Vagina (tissue), 2 donors: ENCODE results near the gene CCDC81. TPM values are rescaled to one million over a fixed set of nuclear protein-coding genes. Genes with fewer than 3 reads are reported as not detected.

Experiments
- DNase-seq, 2 donors: peaks; one replicate each; pipeline ENCODE4 v3.0.0-alpha.2; 2017; ENCODE audit errors: extremely low spot score in 2 of 2
- H3K27ac ChIP-seq: fragments of 200-600 bp; sonication (generic); one replicate; pipeline ENCODE4 v1.5.1; 2019
- H3K27me3 ChIP-seq: fragments of 200-600 bp; sonication (generic); one replicate; pipeline ENCODE4 v1.5.1; 2019
- H3K36me3 ChIP-seq, 2 donors: fragments of 200-600 bp; sonication (generic); one replicate each; pipeline ENCODE4 v1.5.1; 2017 to 2019
- H3K4me1 ChIP-seq: fragments of 200-600 bp; sonication (generic); one replicate; pipeline ENCODE4 v1.5.1; 2019
- H3K4me3 ChIP-seq, 2 donors: fragments of 200-600 bp; sonication (generic); 1 replicate in 1 of 2; 2 replicates in 1 of 2; pipeline ENCODE4 v1.5.1; 2016 to 2019
- H3K9me3 ChIP-seq: fragments of 200-600 bp; sonication (generic); one replicate; pipeline ENCODE4 v1.5.1; 2019
- CTCF ChIP-seq, 3 experiments: fragments of 450-650 bp in 2 of 3; fragments of 200-600 bp in 1 of 3; sonication (generic) in 1 of 3; IDR thresholded peaks; one replicate each; pipeline ENCODE4 v1.5.1; 2017 to 2019; ENCODE audit warnings: antibody characterized with exemption in 3 of 3, mild to moderate bottlenecking in 2 of 3, moderate library complexity in 2 of 3
- POLR2A ChIP-seq, 2 donors: fragments of 450-650 bp; IDR thresholded peaks; one replicate each; pipeline ENCODE4 v1.6.1; 2017; ENCODE audit warnings: antibody characterized with exemption in 2 of 2, mild to moderate bottlenecking in 2 of 2, moderate library complexity in 2 of 2
- POLR2AphosphoS5 ChIP-seq, 2 donors: sonication (generic); formaldehyde crosslinking; IDR thresholded peaks; one replicate each; pipeline ENCODE4 v1.9.0; 2017; ENCODE audit warnings: antibody characterized with exemption in 2 of 2, mild to moderate bottlenecking in 2 of 2, low read depth in 1 of 2; ENCODE audit not compliant: insufficient read depth in 1 of 2
- intact Hi-C: fragments of 100-400 bp; cut with DNase I; formaldehyde crosslinking; loops from one replicate; pipeline ENCODE4 v1.15.1; 2023
- total RNA-seq: library from RNA; depleted of rRNA; stranded (reverse); fragments of >200 nt; gene quantifications from one replicate; pipeline ENCODE4 v1.2.3, GENCODE V29; 2016

Gene CCDC81
- total RNA-seq, 1 donor from 2014 or later = not detected

- H3K27ac ChIP-seq = no peak overlapping the region
- H3K9me3 ChIP-seq = no peaks in the 10 kb centered on the region
- no peak for DNase-seq
- H3K4me1 ChIP-seq = no peaks in the 10 kb centered on the region
- no peaks in the 10 kb centered on the region for H3K27me3 ChIP-seq
- H3K36me3 ChIP-seq = no peaks in the 10 kb centered on the region
- TF ChIP-seq POLR2A (IDR thresholded peaks at IDR 0.05) (no peak), POLR2AphosphoS5 (IDR thresholded peaks at IDR 0.05; ENCODE audit: insufficient read depth in 1 of 2, low read depth in 1 of 2) (no peak), CTCF (IDR thresholded peaks at IDR 0.05) (no peak)
- intact Hi-C loops = no loop called here
- H3K4me3 ChIP-seq = no peak overlapping the region
Measured at GRCh38 chr11:86365546-86365945, 9.1 kb upstream of the CCDC81 start.

- DNase-seq = no peak
- intact Hi-C loops = no loop called here
- Histone ChIP-seq H3K9me3 (no peaks in the 10 kb centered on the region), H3K27ac (no peak overlapping the region), H3K27me3 (no peaks in the 10 kb centered on the region), H3K36me3 (no peaks in the 10 kb centered on the region), H3K4me3 (no peak overlapping the region), H3K4me1 (no peaks in the 10 kb centered on the region)
- TF ChIP-seq POLR2AphosphoS5 (IDR thresholded peaks at IDR 0.05; ENCODE audit: insufficient read depth in 1 of 2, low read depth in 1 of 2) (no peak), POLR2A (IDR thresholded peaks at IDR 0.05) (no peak), CTCF (IDR thresholded peaks at IDR 0.05) (no peak)
Measured at GRCh38 chr11:86369668-86370067, 5.0 kb upstream of the CCDC81 start.

- TF ChIP-seq CTCF (IDR thresholded peaks at IDR 0.05) = no peak
- TF ChIP-seq POLR2AphosphoS5 (IDR thresholded peaks at IDR 0.05; ENCODE audit: insufficient read depth in 1 of 2, low read depth in 1 of 2) = no peak
- TF ChIP-seq POLR2A (IDR thresholded peaks at IDR 0.05) = no peak
- no peaks in the 10 kb centered on the region for H3K9me3 ChIP-seq
- no peak overlapping the region for H3K27ac ChIP-seq
- no peak overlapping the region for H3K4me3 ChIP-seq
- DNase-seq = no peak
- no peaks in the 10 kb centered on the region for H3K27me3 ChIP-seq
- H3K36me3 ChIP-seq = no peaks in the 10 kb centered on the region
- H3K4me1 ChIP-seq = no peaks in the 10 kb centered on the region
- intact Hi-C loops = no loop called here
Measured at GRCh38 chr11:86370171-86370570, 4.5 kb upstream of the CCDC81 start.

- intact Hi-C loops = no loop called here
- no peak for DNase-seq
Measured at GRCh38 chr11:86370922-86371594, 3.6 kb upstream of the CCDC81 start.

More at GRCh38 chr11:86370922-86371594, 3.6 kb upstream of the CCDC81 start:
- H3K4me1 ChIP-seq = no peaks in the 10 kb centered on the region
- H3K27ac ChIP-seq = no peak overlapping the region
- TF ChIP-seq CTCF (IDR thresholded peaks at IDR 0.05) (no peak), POLR2AphosphoS5 (IDR thresholded peaks at IDR 0.05; ENCODE audit: insufficient read depth in 1 of 2, low read depth in 1 of 2) (no peak), POLR2A (IDR thresholded peaks at IDR 0.05) (no peak)
- no peak overlapping the region for H3K4me3 ChIP-seq
- H3K9me3 ChIP-seq = no peaks in the 10 kb centered on the region
- H3K36me3 ChIP-seq = no peaks in the 10 kb centered on the region
- H3K27me3 ChIP-seq = no peaks in the 10 kb centered on the region
